Gastroesophageal sphincter (tissue), 4 donors: ENCODE measurements around the gene OR51F2. TPM values are rescaled to one million over a fixed set of nuclear protein-coding genes. Genes with fewer than 3 reads are reported as not detected.

Experiments
- ATAC-seq: fragments of 150-250 bp; one replicate; pipeline ENCODE4 v1.9.1; 2016; ENCODE audit warnings: mild to moderate bottlenecking, moderate library complexity
- H3K27ac ChIP-seq, 4 donors: fragments of 200-600 bp; sonication (generic) in 3 of 4; 1 replicate in 3 of 4; 2 replicates in 1 of 4; pipeline ENCODE4 v1.5.1; 2016 to 2019
- H3K27me3 ChIP-seq: fragments of 200-600 bp; sonication (generic); one replicate; pipeline ENCODE4 v1.5.1; 2019
- H3K36me3 ChIP-seq, 2 donors: fragments of 200-600 bp; sonication (generic); one replicate each; pipeline ENCODE4 v1.5.1; 2019; ENCODE audit warnings: control low read depth in 1 of 2
- H3K4me1 ChIP-seq, 3 donors: fragments of 200-600 bp; sonication (generic); 1 replicate in 2 of 3; 2 replicates in 1 of 3; pipeline ENCODE4 v1.5.1; 2016 to 2019; ENCODE audit warnings: control low read depth in 2 of 3
- H3K4me3 ChIP-seq, 2 donors: fragments of 200-600 bp; sonication (generic); one replicate each; pipeline ENCODE4 v1.5.1; 2019; ENCODE audit warnings: mild to moderate bottlenecking in 1 of 2, moderate library complexity in 1 of 2
- H3K9me3 ChIP-seq, 3 donors: fragments of 200-600 bp; sonication (generic); one replicate each; pipeline ENCODE4 v1.5.1; 2017 to 2019; ENCODE audit warnings: control low read depth in 2 of 3
- CTCF ChIP-seq, 4 experiments: fragments of 200-600 bp in 2 of 4; fragments of 450-650 bp in 2 of 4; sonication (generic) in 1 of 4; IDR thresholded peaks; one replicate each; pipeline ENCODE4 v1.5.1; 2017 to 2019; ENCODE audit warnings: antibody characterized with exemption in 4 of 4, mild to moderate bottlenecking in 2 of 4, moderate library complexity in 2 of 4
- EP300 ChIP-seq: sonication (generic); formaldehyde crosslinking; IDR thresholded peaks from one replicate; pipeline ENCODE4 v1.6.1; 2017; ENCODE audit warnings: antibody characterized with exemption, mild to moderate bottlenecking
- POLR2A ChIP-seq, 2 donors: fragments of 450-650 bp; IDR thresholded peaks; one replicate each; pipeline ENCODE4 v1.6.1; 2017; ENCODE audit warnings: antibody characterized with exemption in 2 of 2, mild to moderate bottlenecking in 2 of 2, moderate library complexity in 1 of 2
- POLR2AphosphoS5 ChIP-seq: sonication (generic); formaldehyde crosslinking; IDR thresholded peaks from one replicate; pipeline ENCODE4 v1.6.1; 2017; ENCODE audit warnings: antibody characterized with exemption
- WGBS, 2 donors: methylation state at CpG; one replicate each; pipeline ENCODE4 v1.1.5; 2018; ENCODE audit warnings: low coverage in 1 of 2; 5-methylcytosine and 5-hydroxymethylcytosine counted together
- total RNA-seq, 4 donors: library from RNA; depleted of rRNA; stranded (reverse); fragments of >200 nt; gene quantifications; one replicate each; pipeline ENCODE4 v1.1.0, GENCODE V29; 2016

Gene OR51F2
- total RNA-seq, 4 donors from 2014 or later: not detected

GRCh38 chr11:4804280-4804679 lies 16.8 kb upstream of the OR51F2 start, which contains the start of gene OR52R1:
OR52R1 (minus strand) TSS chr11:4804380; CDS start chr11:4804380, 0 bp downstream.
- TF ChIP-seq EP300: no peak
- no peak for TF ChIP-seq CTCF (IDR thresholded peaks at IDR 0.05)
- no peak for TF ChIP-seq POLR2A (IDR thresholded peaks at IDR 0.05)
- no peak for TF ChIP-seq POLR2AphosphoS5
- H3K27ac ChIP-seq: no peak within 1 kb of the TSS
- no peak for ATAC-seq
- no peaks in the 10 kb centered on the region for H3K9me3 ChIP-seq
- no peaks in the 10 kb centered on the region for H3K36me3 ChIP-seq
- 94 to 97% methylated on average over 2 to 3 of the region's 3 CpGs for WGBS, 2 donors
- no peak within 1 kb of the TSS for H3K4me3 ChIP-seq
- no peaks in the 10 kb centered on the region for H3K27me3 ChIP-seq
- H3K4me1 ChIP-seq: no peaks in the 10 kb centered on the region

DNA sequence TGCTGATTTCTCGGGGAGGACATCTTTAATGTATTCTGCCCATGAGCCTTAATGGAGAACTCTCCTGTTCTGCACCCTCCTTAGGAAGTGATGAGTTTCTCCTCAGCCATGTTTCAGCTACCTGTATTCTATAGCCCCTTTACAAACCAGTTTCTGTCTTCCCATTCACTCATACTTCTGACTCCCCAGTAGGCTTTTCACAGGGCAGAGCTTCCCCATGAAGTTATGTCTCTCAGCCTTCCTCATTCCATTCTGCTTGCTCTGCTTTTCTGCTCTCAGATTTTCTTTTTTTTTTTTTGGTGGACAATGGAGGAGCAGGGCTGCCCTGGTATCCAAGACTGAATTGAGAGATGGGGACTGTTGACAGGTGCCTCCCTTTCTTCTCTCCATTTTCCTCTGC lies 12.6 kb upstream of the OR51F2 start:
- H3K4me1 ChIP-seq: no peaks in the 10 kb centered on the region
- H3K27ac ChIP-seq: no peak overlapping the region
- H3K4me3 ChIP-seq: no peak overlapping the region
- no peak for ATAC-seq
- H3K36me3 ChIP-seq: no peaks in the 10 kb centered on the region
- no peaks in the 10 kb centered on the region for H3K9me3 ChIP-seq
- 78 to 80% methylated on average over 1 of the region's 1 CpG for WGBS, 2 donors
- TF ChIP-seq POLR2A (IDR thresholded peaks at IDR 0.05) (no peak), POLR2AphosphoS5 (no peak)
- no peaks in the 10 kb centered on the region for H3K27me3 ChIP-seq

GRCh38 chr11:4809246-4809645 lies 11.9 kb upstream of the OR51F2 start:
- Histone ChIP-seq H3K4me3 (no peak overlapping the region), H3K9me3 (no peaks in the 10 kb centered on the region), H3K36me3 (no peaks in the 10 kb centered on the region), H3K4me1 (no peaks in the 10 kb centered on the region), H3K27ac (no peak overlapping the region), H3K27me3 (no peaks in the 10 kb centered on the region)
- TF ChIP-seq EP300 (no peak), POLR2A (IDR thresholded peaks at IDR 0.05) (no peak), CTCF (IDR thresholded peaks at IDR 0.05) (no peak), POLR2AphosphoS5 (no peak)
- ATAC-seq: no peak
- WGBS, 2 donors: 71 to 83% methylated on average over 2 of the region's 2 CpGs

GRCh38 chr11:4825132-4825531 lies 4.0 kb downstream of the OR51F2 start:
- Histone ChIP-seq H3K9me3 (no peaks in the 10 kb centered on the region), H3K4me3 (no peak overlapping the region), H3K27me3 (no peaks in the 10 kb centered on the region), H3K4me1 (no peaks in the 10 kb centered on the region), H3K36me3 (no peaks in the 10 kb centered on the region), H3K27ac (no peak overlapping the region)
- no peak for TF ChIP-seq EP300
- TF ChIP-seq POLR2A (IDR thresholded peaks at IDR 0.05): no peak
- TF ChIP-seq POLR2AphosphoS5: no peak
- no peak for TF ChIP-seq CTCF (IDR thresholded peaks at IDR 0.05)
- ATAC-seq: no peak

- Histone ChIP-seq H3K27ac (no peak overlapping the region), H3K4me1 (no peaks in the 10 kb centered on the region), H3K36me3 (no peaks in the 10 kb centered on the region), H3K9me3 (no peaks in the 10 kb centered on the region), H3K4me3 (no peak overlapping the region), H3K27me3 (no peaks in the 10 kb centered on the region)
- ATAC-seq: peak; percentile 51
- peak; percentile 12 to 62 (median 38) for TF ChIP-seq CTCF (IDR thresholded peaks at IDR 0.05)
- no peak for TF ChIP-seq POLR2A (IDR thresholded peaks at IDR 0.05)
- no peak for TF ChIP-seq POLR2AphosphoS5
Observed at GRCh38 chr11:4826425-4826824, 5.3 kb downstream of the OR51F2 start.
